GM18870 (cell line): ENCODE measurements around the gene TMEM121.

ENCODE experiments used
- ATAC-seq: cut with Tn5 transposase; IDR thresholded peaks from one replicate; pipeline ENCODE4 v1.9.1; 2021; ENCODE audit warnings: moderate library complexity; ENCODE audit not compliant: unreplicated experiment

The TMEM121 gene

GRCh38 chr14:105497671-105498429, 28.5 kb upstream of the TMEM121 start:
- no peak for ATAC-seq

DNA sequence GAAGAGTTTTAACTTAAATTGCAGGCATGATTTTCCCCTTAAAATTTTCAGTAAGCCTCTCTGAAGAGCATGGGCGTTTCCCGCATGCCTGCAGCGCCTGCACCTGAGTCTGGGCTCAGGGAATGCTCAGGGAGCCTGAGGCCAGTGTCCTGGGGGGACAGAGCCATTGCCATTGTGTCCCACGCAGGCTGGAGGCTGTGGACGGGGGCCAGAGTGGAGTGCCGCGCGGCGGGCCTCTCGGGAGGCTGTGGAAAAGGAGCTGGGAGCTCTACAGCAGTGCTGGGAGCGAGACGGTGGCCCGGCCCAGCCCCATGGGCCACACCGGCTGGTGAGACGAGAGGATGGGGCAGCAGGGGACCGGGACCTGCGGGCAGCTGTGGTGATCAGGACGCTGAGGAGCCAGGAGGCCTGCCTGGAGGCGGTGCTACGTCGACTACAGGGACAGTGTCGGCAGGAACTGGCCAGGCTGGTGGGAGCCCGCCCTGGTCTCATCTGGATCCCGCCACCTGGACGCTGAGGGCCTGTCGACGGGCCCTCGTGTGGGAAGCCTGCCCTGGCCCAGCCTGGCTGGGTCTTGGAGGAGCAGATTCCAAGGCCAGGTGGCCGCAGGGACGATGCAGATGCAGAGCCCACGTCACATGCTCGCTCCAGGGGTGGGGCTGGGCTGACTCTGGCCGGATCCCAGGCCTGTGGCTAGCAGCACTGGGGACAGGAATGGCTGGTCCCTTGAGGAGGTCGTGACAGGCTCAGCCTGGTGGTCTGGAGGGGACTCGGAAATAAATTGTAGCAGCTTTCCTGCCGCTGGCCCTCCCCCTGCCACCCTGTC, 27.7 kb upstream of the TMEM121 start:
- no peak for ATAC-seq

- ATAC-seq: no peak
Observed at GRCh38 chr14:105499256-105500035, 26.9 kb upstream of the TMEM121 start.

DNA sequence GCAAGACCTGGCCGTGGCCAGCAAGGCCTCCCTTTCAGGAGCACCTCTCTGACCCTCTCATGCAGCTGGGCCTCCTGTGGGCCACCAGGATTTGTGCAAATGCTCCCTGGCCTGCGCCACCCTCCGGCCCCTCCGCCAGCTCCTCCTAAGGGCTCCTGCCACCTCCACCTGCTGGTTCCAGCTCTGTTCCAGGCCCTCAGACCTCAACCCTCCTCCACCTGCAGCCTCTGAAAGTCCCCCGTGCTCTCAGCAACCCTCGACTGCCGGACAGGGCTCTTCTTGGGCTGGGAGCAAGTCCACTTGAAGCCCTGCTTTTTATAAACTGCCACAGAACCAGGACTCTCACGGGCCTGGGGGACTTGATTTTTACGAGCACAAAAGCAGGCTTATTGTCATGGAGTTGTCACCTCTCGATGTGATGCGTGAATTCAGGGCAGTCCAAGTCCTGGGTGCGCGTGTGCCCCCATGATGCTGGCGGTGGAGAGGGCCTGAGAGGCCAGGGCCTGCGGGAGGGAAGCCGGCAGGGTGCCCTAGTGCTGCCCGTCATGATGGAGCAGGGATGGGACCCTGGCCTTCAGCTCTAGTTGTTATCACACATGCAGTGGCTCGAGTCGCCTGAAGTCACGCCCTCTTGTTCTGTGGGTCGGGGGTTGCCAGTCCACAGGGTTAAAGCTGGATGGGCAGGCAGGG, 26.2 kb upstream of the TMEM121 start:
- no peak for ATAC-seq

- no peak for ATAC-seq
Observed at GRCh38 chr14:105500726-105501101, 25.7 kb upstream of the TMEM121 start.

DNA sequence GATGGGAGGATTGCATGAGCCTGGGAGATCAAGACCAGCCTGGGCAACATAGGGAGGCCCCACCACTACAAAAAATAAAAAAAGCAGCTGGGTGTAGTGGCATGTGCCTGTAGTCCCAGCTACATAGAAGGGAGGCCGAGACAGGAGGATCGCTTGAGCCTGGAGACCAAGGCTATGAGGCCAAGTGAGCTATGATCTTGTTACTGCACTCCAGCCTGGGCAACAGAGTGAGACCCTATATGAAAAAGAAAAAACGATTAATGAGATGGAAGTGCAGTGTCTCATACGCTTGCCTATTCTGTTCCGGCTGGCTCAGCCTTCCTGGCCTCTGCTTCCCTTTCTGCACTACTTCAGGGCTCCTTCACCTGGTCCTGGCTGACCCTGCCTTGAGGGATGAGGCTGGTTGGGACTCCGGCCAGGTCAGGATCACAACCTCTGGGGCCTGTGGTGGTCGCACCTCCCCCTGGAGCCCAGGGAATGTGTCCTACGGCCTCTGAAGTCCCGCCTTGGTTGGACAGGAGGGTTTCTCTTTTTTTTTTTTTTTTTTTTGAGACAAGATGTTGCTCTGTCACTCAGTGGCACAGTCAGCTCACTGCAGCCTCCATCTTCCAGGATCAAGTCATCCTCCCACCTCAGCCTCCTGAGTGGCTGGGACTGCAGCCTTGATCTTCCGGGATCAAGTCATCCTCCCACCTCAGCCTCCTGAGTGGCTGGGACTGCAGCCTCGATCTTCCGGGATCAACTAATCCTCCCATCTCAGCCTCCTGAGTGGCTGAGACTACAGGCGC, 24.7 kb upstream of the TMEM121 start:
- no peak for ATAC-seq

- ATAC-seq: no peak
Observed at GRCh38 chr14:105502446-105503295, 23.7 kb upstream of the TMEM121 start.

- ATAC-seq: no peak
Observed at GRCh38 chr14:105503296-105503640, 23.1 kb upstream of the TMEM121 start.

DNA sequence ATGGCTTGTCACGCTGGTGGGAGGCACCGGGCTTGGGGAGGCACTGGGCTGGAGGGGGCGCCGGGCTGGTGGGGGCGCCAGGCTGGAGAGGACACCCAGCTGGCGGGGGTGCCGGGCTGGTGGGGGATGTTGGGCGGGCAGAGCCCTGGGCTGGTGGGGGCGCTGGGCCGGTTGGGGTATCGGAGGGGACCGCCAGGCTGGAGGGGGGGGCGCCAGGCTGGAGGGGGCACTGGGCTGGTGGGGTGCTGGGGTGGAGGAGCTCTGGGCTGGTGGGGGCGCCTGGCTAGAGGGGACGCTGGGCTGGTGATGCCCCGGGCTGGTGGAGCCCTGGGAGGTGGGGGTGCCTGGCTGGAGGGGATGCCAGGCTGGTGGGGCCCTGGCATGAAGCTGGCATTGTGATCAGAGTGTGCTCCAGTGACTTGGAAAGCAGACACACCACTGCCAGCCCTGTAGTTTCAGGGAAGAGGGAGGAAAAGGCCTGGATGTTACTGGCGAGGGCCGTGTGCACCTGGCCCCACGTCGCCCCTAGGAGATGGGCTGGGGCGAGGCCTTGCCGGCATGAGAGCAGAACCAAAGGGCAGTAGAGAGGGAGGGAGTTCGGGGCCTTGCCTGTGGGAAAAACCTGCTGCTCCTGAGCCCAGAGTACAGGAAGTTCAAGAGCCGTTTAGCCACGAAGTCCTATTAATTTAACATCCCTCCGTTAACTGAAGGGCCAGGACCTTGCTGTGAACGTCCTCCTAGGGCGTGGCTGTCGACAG, 22.3 kb upstream of the TMEM121 start:
- ATAC-seq: no peak

- no peak for ATAC-seq
Observed at GRCh38 chr14:105505101-105505500, 21.3 kb upstream of the TMEM121 start.

DNA sequence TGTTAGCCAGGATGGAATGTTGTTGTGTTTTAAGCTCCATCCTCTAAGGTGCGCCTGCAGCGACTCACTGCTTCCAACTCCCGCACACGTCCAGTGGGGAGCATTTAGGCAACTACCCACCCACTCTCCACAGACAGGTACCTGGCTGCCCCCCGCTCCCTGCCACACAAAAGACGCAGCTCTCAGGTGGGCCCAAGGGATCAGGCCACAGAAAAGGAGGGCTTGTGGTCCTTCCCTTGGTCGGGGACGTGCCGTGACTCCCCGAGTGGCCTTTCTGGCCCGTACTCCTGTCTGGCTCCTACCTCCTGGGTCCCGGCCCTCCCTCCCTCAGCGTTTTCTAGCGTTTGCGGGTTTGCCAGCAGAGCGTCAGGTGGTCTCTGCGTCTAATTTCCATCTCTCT, 19.1 kb upstream of the TMEM121 start:
- ATAC-seq: no peak

- no peak for ATAC-seq
Observed at GRCh38 chr14:105508069-105508468, 18.3 kb upstream of the TMEM121 start.

DNA sequence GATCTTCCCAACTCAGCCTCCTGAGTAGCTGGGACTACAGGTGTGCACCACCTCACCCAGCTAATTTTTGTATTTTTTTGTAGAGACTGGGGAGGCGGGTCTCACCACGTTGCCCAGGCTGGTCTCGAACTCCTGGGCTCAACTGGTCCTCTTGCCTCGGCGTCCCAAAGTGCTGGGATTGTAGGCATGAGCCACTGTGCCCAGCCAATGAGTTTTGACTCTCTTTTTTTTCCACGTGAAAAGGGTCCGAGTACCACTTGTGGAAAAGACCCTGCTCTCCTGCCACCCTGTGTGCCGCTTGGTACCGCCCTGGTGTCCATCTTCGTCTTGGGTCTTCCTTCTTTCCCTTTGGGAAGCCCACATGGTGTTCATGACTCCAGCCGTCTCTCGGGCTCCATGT, 17.8 kb upstream of the TMEM121 start:
- no peak for ATAC-seq

- no peak for ATAC-seq
Observed at GRCh38 chr14:105517096-105517495, 9.3 kb upstream of the TMEM121 start.

GRCh38 chr14:105519946-105520698, 6.3 kb upstream of the TMEM121 start:
- ATAC-seq: no peak

GRCh38 chr14:105525326-105525725, 1.1 kb upstream of the TMEM121 start:
- ATAC-seq: no peak

DNA sequence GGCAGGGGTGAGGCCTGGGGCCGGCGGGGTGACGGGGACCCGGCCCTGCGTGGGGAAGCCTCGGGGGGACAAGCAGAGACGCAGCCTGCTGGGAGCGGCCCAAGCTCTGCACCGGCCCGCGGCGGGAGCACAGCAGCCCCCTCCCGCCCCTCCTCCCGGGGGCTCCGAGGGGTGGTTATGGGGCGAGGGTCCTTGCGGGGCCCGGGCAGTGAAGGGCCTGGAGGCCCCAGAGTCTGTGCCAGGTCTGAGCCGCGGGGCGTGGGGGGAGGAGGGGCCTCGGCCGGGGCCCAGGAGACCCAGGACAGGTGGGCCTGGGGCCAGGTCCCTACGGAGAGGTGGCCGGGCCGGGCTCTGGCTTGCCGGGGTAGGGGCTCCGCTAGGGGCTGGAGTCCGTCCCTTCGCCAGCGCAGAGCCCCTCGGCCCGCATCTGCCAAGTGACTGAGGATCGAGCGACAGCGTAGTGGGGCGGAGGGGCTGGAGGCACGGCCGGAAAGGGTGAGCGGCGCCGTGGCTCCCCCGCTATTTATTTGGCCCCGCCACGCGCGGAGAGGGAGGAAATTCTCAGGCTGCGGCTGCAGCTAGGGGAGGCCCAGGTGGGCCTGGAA, 495 bp downstream of the TMEM121 start:
- ATAC-seq: no peak
